Activated CD8-positive, alpha-beta memory T cell treated with anti-CD3 and anti-CD28 coated beads for 48 hours (primary cell): Measurements from ENCODE around the gene PEAK1.

Experiments
- DNase-seq, 3 experiments: peaks; one replicate each; pipeline ENCODE4 v3.0.0-alpha.2; 2020; ENCODE audit warnings: low read depth in 2 of 3, low spot score in 2 of 3

The PEAK1 gene, protein sequence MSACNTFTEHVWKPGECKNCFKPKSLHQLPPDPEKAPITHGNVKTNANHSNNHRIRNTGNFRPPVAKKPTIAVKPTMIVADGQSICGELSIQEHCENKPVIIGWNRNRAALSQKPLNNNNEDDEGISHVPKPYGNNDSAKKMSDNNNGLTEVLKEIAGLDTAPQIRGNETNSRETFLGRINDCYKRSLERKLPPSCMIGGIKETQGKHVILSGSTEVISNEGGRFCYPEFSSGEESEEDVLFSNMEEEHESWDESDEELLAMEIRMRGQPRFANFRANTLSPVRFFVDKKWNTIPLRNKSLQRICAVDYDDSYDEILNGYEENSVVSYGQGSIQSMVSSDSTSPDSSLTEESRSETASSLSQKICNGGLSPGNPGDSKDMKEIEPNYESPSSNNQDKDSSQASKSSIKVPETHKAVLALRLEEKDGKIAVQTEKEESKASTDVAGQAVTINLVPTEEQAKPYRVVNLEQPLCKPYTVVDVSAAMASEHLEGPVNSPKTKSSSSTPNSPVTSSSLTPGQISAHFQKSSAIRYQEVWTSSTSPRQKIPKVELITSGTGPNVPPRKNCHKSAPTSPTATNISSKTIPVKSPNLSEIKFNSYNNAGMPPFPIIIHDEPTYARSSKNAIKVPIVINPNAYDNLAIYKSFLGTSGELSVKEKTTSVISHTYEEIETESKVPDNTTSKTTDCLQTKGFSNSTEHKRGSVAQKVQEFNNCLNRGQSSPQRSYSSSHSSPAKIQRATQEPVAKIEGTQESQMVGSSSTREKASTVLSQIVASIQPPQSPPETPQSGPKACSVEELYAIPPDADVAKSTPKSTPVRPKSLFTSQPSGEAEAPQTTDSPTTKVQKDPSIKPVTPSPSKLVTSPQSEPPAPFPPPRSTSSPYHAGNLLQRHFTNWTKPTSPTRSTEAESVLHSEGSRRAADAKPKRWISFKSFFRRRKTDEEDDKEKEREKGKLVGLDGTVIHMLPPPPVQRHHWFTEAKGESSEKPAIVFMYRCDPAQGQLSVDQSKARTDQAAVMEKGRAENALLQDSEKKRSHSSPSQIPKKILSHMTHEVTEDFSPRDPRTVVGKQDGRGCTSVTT (N-terminal part only)

GRCh38 chr15:77419836-77420609 lies at the start of gene PEAK1:
Gene PEAK1, minus strand, starts transcription at chr15:77420104. Its CDS starts 238,178 bp downstream, at chr15:77181926.
- peak; percentile 93 to 98 (median 97) for DNase-seq

DNA sequence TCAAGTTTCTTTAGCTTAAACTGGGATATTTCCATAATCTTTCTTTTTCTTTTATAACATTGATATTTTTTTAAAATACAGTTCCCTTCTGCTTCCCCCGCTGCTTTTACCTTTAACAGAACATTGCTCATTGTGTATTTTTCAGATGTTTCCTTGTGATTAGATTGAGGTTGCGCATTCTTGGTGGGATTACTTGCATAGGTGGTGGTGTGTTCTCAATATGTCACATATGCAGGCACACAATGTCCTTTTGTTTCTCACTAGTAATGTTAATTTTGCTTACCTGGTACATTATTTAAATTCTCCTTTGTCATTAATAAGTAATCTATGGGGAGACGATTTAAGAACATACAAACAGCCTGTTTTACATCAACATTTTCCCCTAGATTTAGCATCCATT lies 49.0 kb upstream of the PEAK1 start:
- DNase-seq = no peak

DNA sequence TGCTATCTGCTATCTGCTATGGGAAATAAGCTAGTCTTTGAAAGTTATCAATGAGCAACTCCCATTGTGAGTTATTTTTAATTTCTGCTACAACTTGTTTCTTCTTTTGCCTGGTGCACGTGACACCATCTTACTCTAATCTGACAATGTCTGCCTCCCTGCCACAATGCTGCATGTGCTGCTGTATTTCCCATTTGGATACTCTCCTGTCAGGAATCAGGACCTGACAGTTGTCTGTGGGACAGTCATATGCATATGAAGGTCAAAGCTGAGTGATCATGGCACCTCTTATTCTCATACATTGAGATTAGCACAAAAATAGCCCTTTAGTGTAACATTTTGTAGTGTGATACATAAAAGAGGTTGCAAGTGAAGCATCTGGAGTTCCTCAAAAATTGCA lies 46.6 kb upstream of the PEAK1 start:
- DNase-seq = no peak

- no peak for DNase-seq
Measured at GRCh38 chr15:77464129-77464865, 44.4 kb upstream of the PEAK1 start.

DNA sequence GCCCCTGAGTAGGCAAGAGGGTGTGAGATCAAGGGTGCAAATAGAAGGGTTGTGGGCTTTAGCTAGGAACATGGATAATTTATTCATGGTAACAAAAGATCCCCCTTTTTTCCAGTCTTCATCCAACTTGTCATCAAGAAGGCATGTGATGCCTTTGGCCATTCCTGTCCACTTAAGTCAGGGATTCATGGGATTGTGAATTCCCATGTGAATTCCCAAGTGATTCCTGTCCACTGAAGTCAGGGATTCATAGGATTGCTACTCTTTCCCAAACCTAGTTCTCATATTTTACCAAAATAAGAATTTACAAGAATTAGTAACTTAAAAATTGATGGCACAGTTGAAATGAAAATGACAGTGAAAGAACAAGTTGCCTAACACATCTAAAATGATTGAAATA lies 41.6 kb upstream of the PEAK1 start:
- no peak for DNase-seq

- DNase-seq = no peak
Measured at GRCh38 chr15:77459031-77459430, 39.1 kb upstream of the PEAK1 start.

DNA sequence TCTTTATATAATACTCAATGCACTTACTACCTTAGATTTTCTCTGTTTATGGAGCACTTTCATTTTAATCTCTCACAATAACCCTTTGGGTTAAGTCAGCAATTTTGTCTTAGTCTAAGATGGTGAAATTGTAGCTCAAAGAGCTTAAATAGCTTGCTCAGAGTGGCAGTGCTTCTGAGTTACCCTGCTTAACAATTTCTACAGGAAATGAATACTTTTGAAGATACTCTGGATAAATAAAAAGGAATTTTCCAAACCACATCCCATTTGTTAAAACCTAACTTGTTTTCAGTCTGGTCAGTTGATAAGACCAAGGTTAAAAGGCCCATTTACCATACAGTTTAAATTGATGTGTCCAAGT lies 38.0 kb upstream of the PEAK1 start:
- DNase-seq = no peak

DNA sequence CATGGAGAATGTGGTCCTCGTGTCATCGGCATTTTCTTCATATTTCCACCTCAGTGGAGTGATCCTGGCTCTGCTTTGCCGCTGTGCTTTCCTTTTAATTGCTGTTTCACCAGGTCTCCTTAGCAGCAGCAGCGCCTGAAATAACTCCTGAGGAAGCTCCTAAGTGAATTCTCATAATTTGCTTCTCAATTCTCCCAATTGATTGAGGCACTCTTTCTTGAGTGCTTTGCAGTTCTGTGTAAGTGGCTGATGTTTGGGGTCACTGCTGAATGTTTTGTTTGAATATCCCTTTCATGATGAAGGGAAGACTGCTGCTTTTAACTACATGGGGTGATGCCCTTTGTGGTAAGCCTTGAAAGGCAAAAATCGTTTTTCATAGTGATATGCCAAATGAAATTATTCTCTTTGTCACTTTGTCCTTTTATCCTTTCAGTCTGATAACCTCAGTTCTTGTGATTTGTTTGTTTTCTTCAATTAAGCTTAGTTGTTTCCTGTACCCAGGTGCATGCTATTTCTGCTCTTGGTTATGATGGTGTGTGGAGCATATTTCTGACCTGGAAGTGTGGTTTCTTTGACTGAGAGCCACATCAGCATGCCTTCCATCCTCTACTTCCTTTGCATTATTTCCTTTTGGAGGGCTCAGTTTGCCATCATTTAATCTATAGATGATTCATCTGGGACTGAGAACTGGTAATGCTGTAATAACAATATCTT lies 37.4 kb upstream of the PEAK1 start:
- no peak for DNase-seq

- no peak for DNase-seq
Measured at GRCh38 chr15:77456746-77457145, 36.8 kb upstream of the PEAK1 start.

DNA sequence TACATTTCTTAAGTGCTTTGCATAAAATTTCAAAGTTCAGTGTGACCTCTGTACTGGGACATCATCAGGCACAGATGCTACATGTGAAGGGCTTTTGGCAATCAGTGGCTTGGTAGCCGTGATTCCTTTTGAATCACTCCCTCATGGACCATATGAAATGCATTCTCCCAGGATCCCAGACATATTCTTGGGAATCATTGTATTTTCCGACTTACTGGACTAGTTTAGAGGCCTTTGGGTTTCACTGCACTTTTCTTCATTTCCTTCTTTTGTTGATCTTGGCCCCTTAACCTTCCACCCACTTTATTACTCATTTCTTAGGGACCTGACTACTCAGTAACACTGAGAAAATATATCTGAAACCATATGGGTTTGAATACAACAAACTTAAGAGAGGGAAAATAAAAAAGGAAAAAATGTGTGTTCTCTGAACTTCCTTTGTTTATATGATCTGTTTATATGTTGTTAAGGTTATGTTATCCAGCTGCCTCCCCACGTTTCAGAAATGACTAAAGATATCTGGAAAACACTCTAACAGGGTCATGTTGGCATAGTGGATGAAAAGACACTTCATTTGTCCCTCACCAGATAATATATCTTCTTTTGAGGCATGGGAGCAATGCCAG lies 35.9 kb upstream of the PEAK1 start:
- no peak for DNase-seq

GRCh38 chr15:77454951-77455350 lies 35.0 kb upstream of the PEAK1 start:
- no peak for DNase-seq

DNA sequence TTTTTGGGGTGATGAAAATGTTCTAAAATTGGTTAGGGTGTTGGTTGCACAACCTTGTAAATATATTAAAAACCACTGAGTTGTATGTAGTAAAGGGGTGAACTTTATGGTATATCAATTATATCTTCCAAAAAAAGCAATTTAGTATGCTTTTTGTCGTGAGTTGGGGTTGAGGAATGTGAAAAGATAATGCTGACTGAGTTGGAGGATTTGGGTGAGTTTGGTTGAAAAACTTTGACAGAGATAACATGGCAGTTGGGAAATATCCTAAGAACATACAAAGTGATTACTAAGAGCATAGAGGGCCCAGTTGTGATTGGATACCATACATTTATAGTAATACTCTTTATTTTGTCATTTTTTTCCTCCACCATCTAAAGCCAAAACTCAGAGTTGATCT lies 34.4 kb upstream of the PEAK1 start:
- no peak for DNase-seq

DNA sequence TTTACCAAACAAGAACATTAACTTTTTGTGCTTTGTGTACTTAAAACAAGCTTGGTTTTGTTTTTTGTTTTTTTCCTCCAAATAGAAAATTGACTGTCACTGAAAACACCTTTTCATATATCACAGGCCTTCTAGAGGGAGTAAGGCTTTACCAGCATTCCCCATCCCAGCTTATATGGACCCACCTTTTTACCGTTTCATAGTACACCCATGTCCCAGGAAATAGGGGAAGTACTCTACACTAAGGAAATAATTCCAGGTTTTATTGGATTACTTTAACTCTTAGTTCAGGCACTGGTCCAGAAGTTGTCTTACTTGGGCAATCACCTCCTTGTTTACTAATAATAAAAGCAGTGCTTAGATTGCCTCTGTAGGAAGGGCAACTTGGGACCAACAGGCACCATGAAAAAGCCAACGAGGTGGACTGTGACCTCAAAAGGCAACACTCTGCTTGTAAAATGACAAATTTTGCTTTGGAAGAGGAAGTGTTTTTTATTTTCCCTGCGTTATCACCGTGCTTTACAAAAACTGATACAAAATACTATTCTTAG lies 27.0 kb upstream of the PEAK1 start:
- DNase-seq = no peak

- no peak for DNase-seq
Measured at GRCh38 chr15:77440378-77440999, 20.6 kb upstream of the PEAK1 start.

DNA sequence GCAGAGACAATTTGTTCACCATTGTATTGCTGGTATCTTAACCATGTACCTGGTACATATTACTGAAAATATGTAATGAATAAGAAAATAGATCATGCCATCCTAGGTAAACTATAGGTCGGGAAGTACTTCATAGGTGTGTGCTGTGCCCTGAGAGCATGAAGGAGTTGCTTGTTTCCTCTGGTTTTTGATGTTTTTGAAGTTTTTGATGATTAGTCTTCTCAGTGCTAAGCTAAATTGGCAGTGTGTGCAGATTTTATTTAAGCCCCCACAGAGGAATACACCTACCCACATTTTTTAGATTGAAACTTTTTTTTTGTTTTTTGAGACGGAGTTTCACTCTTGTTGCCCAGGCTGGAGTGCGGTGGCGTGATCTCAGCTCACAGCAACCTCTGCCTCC lies 17.4 kb upstream of the PEAK1 start:
- no peak for DNase-seq

GRCh38 chr15:77436822-77437221 lies 16.9 kb upstream of the PEAK1 start:
- DNase-seq = no peak

DNA sequence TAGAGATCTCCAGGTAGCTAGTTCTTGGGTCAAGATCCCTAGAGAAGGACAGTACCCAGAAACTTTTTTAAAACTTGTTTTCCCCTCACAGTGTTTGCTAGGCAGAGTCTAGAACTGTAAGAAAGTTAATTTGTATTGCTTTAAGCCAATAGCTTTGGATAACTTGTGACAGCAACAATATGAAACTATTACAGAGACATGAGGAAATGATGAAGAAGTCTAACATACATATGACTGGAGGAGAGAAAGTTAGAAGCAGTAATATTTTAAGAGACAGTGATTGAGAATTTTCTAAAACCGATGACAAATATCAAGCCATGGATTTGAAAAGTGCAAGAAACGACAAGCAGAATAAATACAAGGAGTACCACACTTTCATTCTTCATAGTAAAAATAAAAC lies 10.7 kb upstream of the PEAK1 start:
- DNase-seq = no peak

GRCh38 chr15:77430213-77430612 lies 10.3 kb upstream of the PEAK1 start:
- DNase-seq = no peak

DNA sequence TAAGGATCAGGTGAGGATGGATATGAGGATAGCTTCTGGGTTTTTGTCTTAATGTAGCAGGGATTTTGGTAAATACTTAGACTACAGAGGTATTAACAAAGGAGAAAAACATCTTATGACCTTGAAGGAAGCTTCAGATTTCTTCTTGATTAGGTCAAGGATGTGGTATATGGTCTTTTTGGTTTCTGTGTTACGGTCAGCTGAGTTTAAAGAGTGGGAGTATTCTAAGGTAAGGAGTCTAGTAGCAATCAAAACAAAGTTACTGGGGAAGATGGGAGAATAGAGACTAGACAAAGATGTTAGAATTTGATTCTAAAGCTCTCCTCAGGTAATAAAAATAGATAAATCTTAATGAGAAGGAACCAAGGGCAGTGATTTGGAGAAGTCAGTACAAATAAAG lies 7.0 kb upstream of the PEAK1 start:
- DNase-seq = no peak
